Epithelial cell of proximal tubule (primary cell): ENCODE results near the gene NCEH1. TPM values are rescaled to one million over a fixed set of nuclear protein-coding genes. Genes with fewer than 3 reads are reported as not detected.
"Not testable (repeated sequence)": the region's sequence is repeated elsewhere in the genome, so short reads cannot be mapped to it uniquely, and the experiment has no call there.

Experiments
- DNase-seq: peaks from one replicate; pipeline ENCODE4 v3.0.0-alpha.2; 2011; ENCODE audit warnings: low read depth
- H3K4me3 ChIP-seq: 2 replicates; pipeline ENCODE4 v1.5.1; 2011; ENCODE audit warnings: low read depth, mild to moderate bottlenecking, low read length
- total RNA-seq: library from RNA; depleted of rRNA; stranded (reverse); fragments of >200 nt; gene quantifications from 2 replicates; pipeline ENCODE4 v1.2.3, GENCODE V29; 2015
- TF ChIP-seq, protein P1 (sequence below): conservative IDR thresholded peaks from 2 replicates; pipeline ENCODE4 v1.5.1; 2012; ENCODE audit warnings: low read depth, mild to moderate bottlenecking, low read length

The NCEH1 gene
- total RNA-seq, 1 donor from 2014 or later, result 72.9 TPM

DNA sequence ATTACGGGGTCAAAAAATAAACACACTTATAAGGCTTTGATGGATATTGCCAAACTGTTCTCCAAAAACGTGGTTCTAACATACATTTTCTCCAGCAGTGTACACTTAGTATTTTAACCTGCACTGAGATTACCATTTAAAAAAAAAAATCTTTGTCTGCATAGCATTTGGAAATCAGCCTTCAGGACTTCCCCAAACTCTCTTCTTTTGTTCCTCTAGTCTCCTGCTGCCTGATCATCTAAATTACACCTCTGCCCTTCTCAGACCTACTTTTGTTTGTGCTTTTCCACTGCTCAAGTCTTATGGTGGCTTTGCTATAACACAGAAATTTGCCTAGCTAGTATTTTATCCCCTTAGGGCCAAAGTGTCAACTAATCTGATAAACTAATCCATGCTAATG lies 3.8 kb downstream of the NCEH1 start:
- TF ChIP-seq, protein P1, sequence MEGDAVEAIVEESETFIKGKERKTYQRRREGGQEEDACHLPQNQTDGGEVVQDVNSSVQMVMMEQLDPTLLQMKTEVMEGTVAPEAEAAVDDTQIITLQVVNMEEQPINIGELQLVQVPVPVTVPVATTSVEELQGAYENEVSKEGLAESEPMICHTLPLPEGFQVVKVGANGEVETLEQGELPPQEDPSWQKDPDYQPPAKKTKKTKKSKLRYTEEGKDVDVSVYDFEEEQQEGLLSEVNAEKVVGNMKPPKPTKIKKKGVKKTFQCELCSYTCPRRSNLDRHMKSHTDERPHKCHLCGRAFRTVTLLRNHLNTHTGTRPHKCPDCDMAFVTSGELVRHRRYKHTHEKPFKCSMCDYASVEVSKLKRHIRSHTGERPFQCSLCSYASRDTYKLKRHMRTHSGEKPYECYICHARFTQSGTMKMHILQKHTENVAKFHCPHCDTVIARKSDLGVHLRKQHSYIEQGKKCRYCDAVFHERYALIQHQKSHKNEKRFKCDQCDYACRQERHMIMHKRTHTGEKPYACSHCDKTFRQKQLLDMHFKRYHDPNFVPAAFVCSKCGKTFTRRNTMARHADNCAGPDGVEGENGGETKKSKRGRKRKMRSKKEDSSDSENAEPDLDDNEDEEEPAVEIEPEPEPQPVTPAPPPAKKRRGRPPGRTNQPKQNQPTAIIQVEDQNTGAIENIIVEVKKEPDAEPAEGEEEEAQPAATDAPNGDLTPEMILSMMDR, result no peak
- H3K4me3 ChIP-seq, result no peak overlapping the region
- no peak for DNase-seq

DNA sequence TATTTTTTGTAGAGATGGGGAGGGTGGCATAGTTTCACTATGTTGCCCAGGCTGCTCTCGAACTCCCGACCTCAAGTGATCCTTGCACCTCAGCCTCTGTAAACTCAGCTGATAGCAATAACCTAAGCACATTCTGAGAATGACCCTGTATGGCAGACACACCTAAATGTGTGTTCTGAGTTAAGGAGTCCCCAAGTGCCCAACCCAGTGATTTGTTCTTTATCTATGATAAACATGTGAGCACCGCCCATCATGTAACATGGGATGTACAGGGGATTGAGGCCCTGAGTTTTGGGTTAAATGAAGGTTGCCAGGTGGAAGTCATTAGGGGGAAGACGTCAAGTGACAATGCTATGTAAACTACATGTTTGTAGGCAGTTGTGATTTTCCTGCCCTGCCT lies 5.7 kb downstream of the NCEH1 start:
- no peak overlapping the region for H3K4me3 ChIP-seq
- DNase-seq, result no peak
- TF ChIP-seq, protein P1, result no peak

DNA sequence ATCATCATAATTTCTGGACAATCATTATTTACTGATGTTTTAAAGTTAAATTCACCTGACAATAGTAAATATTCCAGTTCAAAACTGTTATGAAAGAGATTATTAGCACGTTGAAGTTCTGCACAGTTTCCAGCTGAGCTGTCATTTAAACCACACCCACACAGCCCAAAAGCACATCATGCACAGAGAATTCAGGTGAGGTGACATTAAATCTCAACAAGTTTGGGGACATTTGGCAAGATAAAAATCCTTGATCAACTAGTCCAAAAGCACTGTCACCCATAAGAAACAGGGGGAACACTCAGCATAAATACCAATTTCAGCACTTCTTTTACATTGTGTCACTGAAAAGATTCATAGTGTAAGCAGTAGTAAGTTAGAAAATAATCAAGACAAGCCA lies 6.9 kb downstream of the NCEH1 start:
- no peak for DNase-seq
- TF ChIP-seq, protein P1, result no peak
- H3K4me3 ChIP-seq, result no peak overlapping the region

DNA sequence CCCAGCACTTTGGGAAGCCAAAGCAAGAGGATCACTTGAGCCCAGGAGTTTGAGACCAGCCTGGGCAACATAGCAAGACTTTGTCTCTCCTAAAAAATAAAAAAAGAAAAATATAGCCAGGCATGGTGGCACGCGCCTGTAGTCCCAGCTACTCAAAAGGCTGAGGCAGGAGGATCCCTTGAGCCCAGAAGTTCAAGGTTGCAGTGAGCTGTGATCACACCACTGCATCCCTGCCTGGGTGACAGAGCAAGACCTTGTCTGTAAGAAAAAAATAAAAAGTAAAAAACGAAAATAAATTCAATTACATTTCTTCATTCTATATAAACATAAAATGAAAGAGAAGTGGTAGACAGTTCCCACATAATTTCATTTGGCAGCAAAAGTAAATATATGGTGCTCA lies 8.1 kb downstream of the NCEH1 start:
- H3K4me3 ChIP-seq, DNase-seq: not testable (repeated sequence)

DNA sequence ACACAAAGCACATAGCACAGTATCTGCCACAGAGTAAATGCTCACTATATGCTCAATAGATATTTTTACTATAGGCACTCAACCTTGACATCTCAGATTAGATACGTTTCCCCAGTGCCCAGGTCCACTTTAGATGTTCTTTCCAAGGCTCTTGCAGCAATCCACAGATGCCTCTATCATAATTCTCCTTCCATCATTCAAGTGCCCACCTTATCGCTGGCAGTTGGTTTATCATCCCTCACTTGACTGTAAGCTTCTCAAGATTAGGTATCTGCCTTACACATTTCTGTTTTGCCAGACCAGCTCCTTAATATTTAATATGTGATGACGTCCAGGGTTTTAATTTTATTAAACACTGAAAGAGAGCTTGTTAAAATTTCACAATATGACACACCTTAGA lies 8.6 kb downstream of the NCEH1 start:
- no peak for DNase-seq
- TF ChIP-seq, protein P1, result no peak
- no peak overlapping the region for H3K4me3 ChIP-seq

DNA sequence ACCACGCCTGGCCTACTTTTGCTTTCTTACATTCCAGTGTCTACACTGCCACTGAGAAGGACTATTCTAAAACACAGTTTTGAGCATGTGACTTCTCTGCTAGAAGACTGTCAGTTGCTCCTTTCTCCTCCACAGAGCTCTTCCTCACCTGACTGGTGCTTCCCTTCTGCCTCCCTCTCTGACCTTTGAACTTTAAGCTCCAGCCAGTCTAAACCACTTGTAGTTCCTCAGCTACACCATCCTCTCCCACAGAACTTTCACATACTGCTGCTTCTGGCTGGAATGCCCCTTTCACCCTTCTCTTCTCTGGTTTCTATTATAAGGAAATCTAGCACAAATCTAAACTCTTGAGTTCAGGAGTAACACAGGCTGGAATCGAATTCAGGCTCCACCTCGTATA lies 9.1 kb downstream of the NCEH1 start:
- H3K4me3 ChIP-seq, result no peak overlapping the region
- DNase-seq, result no peak
- TF ChIP-seq, protein P1, result no peak

DNA sequence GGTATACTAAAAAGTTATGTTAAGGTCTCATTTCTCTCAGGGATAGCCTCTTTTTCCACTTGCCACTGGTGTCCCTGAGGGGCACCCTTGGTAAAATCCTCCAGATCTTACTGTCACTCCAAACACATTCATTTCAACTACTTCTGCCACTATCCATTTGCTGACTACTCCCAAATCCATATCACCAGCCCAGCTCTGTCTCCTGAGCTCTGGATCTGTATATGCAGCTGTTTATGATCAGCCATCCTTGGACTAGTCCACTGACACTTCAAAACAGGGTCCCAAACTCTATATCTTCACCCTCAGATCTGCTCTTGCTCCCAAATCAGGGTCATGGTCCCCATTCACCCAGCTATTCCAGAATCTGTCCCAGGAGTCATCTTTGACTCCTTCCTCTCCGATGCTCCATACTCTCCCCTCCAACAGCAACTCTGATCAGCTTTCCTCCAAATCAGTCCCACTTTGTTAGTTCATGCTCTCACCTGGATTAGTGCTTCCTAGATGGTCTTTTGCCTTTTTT lies 9.9 kb downstream of the NCEH1 start:
- TF ChIP-seq, protein P1, result no peak
- H3K4me3 ChIP-seq, result no peak overlapping the region
- no peak for DNase-seq
